H9 (cell line): Measurements from ENCODE around the gene ABCA7. TPM values are rescaled to one million over a fixed set of nuclear protein-coding genes. Genes with fewer than 3 reads are reported as not detected.
A peak's percentile ranks its signal among the peaks of the same experiment; 100 is the strongest.

Experiments
- DNase-seq: peaks from one replicate; pipeline ENCODE4 v3.0.0-alpha.2; 2017
- H2AFZ ChIP-seq: one replicate; pipeline ENCODE4 v1.6.1; 2013; ENCODE audit warnings: mild to moderate bottlenecking, low read length, control low read depth, moderate library complexity
- H2AK5ac ChIP-seq: 2 replicates; pipeline ENCODE4 v1.6.1; 2013; ENCODE audit warnings: low read length, control low read depth, mixed read lengths; ENCODE audit not compliant: insufficient read length
- H2BK120ac ChIP-seq: one replicate; pipeline ENCODE4 v1.6.1; 2013; ENCODE audit warnings: low read depth, mild to moderate bottlenecking, low read length, control low read depth, inconsistent platforms; ENCODE audit not compliant: poor library complexity, severe bottlenecking
- H2BK12ac ChIP-seq: 2 replicates; pipeline ENCODE4 v1.6.1; 2013; ENCODE audit warnings: low read length, control low read depth, mixed read lengths, low read depth; ENCODE audit not compliant: insufficient read length
- H2BK15ac ChIP-seq: 2 replicates; pipeline ENCODE4 v1.6.1; 2013; ENCODE audit warnings: low read depth, low read length, control low read depth
- H2BK20ac ChIP-seq: one replicate; pipeline ENCODE4 v1.6.1; 2013; ENCODE audit warnings: low read depth, mild to moderate bottlenecking, low read length, control low read depth, inconsistent platforms; ENCODE audit not compliant: poor library complexity, severe bottlenecking
- H2BK5ac ChIP-seq: 2 replicates; pipeline ENCODE4 v1.6.1; 2013; ENCODE audit warnings: low read length, control low read depth, mixed read lengths; ENCODE audit not compliant: insufficient read length
- H3K14ac ChIP-seq: 2 replicates; pipeline ENCODE4 v1.6.1; 2013; ENCODE audit warnings: low read length, control low read depth; ENCODE audit not compliant: insufficient read depth
- H3K18ac ChIP-seq: 2 replicates; pipeline ENCODE4 v1.6.1; 2013; ENCODE audit warnings: low read depth, mild to moderate bottlenecking, mixed read lengths, low read length, control low read depth; ENCODE audit not compliant: insufficient read length
- H3K23ac ChIP-seq: 2 replicates; pipeline ENCODE4 v1.6.1; 2013; ENCODE audit warnings: low read length, control low read depth, mixed read lengths, low read depth; ENCODE audit not compliant: insufficient read length
- H3K23me2 ChIP-seq: 2 replicates; pipeline ENCODE4 v1.6.1; 2013; ENCODE audit warnings: low read depth, mild to moderate bottlenecking, mixed read lengths, low read length, control low read depth; ENCODE audit not compliant: insufficient read length, poor library complexity, severe bottlenecking
- H3K27ac ChIP-seq: 2 replicates; pipeline ENCODE4 v1.5.1; 2013; ENCODE audit warnings: low read length, control low read depth, mixed read lengths, low read depth; ENCODE audit not compliant: insufficient read length
- H3K27me3 ChIP-seq: 2 replicates; pipeline ENCODE4 v1.6.1; 2013; ENCODE audit warnings: low read length, control low read depth, inconsistent platforms; ENCODE audit not compliant: insufficient read depth
- H3K4ac ChIP-seq: 2 replicates; pipeline ENCODE4 v1.6.1; 2013; ENCODE audit warnings: low read depth, mild to moderate bottlenecking, control low read depth, inconsistent platforms, low read length, moderate library complexity
- H3K4me1 ChIP-seq: 2 replicates; pipeline ENCODE4 v1.6.1; 2013; ENCODE audit warnings: low read length, control low read depth, inconsistent platforms; ENCODE audit not compliant: insufficient read depth
- H3K4me2 ChIP-seq: 2 replicates; pipeline ENCODE4 v1.6.1; 2013; ENCODE audit warnings: low read length, control low read depth, mixed read lengths; ENCODE audit not compliant: insufficient read length, insufficient read depth
- H3K56ac ChIP-seq: 2 replicates; pipeline ENCODE4 v1.6.1; 2013; ENCODE audit warnings: low read depth, mild to moderate bottlenecking, mixed read lengths, low read length, control low read depth; ENCODE audit not compliant: insufficient read length
- H3K79me1 ChIP-seq: 2 replicates; pipeline ENCODE4 v1.6.1; 2013; ENCODE audit warnings: low read depth, mild to moderate bottlenecking, moderate library complexity, low read length, control low read depth, inconsistent platforms; ENCODE audit not compliant: insufficient read depth, poor library complexity, severe bottlenecking
- H3K79me2 ChIP-seq: 2 replicates; pipeline ENCODE4 v1.6.1; 2013; ENCODE audit warnings: low read length, control low read depth, inconsistent platforms; ENCODE audit not compliant: insufficient read depth
- H3K9ac ChIP-seq: 2 replicates; pipeline ENCODE4 v1.6.1; 2013; ENCODE audit warnings: low read length, control low read depth, mixed read lengths; ENCODE audit not compliant: insufficient read length; ENCODE audit errors: extremely low read depth
- H3K9me3 ChIP-seq: one replicate; pipeline ENCODE4 v1.6.1; 2013; ENCODE audit warnings: low read depth, low read length, inconsistent platforms; ENCODE audit not compliant: control insufficient read depth
- H3T11ph ChIP-seq: one replicate; pipeline ENCODE4 v1.6.1; 2013; ENCODE audit warnings: mild to moderate bottlenecking, low read length, control low read depth, inconsistent platforms
- H4K20me1 ChIP-seq: one replicate; pipeline ENCODE4 v1.6.1; 2013; ENCODE audit not compliant: control insufficient read depth, insufficient read length, insufficient read depth
- H4K5ac ChIP-seq: 2 replicates; pipeline ENCODE4 v1.6.1; 2013; ENCODE audit warnings: low read depth, mild to moderate bottlenecking, mixed read lengths, low read length, control low read depth; ENCODE audit not compliant: insufficient read length
- H4K8ac ChIP-seq: replicated peaks from 2 replicates; pipeline ENCODE4 v1.6.1; 2013; ENCODE audit warnings: low read length, control low read depth, mixed read lengths, low read depth; ENCODE audit not compliant: insufficient read length
- H4K91ac ChIP-seq: 2 replicates; pipeline ENCODE4 v1.6.1; 2013; ENCODE audit warnings: low read depth, mild to moderate bottlenecking, moderate library complexity, mixed read lengths, low read length, control low read depth; ENCODE audit not compliant: insufficient read length
- H3K27ac Mint-ChIP-seq, 3 experiments: 2 replicates in 2 of 3; 3 replicates in 1 of 3; pipeline ENCODE4 v1.8.0; 2020 to 2021; ENCODE audit warnings: mixed read lengths in 3 of 3, mild to moderate bottlenecking in 1 of 3, moderate library complexity in 1 of 3
- H3K27me3 Mint-ChIP-seq: 2 replicates; pipeline ENCODE4 v1.8.0; 2021; ENCODE audit warnings: low read depth, mild to moderate bottlenecking, moderate library complexity, mixed read lengths
- H3K36me3 Mint-ChIP-seq, 3 experiments: 2 replicates in 2 of 3; 3 replicates in 1 of 3; pipeline ENCODE4 v1.8.0; 2020 to 2021; ENCODE audit warnings: low read depth in 3 of 3, mixed read lengths in 3 of 3; ENCODE audit not compliant: insufficient read depth in 1 of 3
- H3K4me1 Mint-ChIP-seq, 2 experiments: 2 replicates each; pipeline ENCODE4 v1.8.0; 2020; ENCODE audit warnings: mixed read lengths in 2 of 2
- H3K4me3 Mint-ChIP-seq, 2 experiments: 2 replicates in 1 of 2; 3 replicates in 1 of 2; pipeline ENCODE4 v1.8.0; 2020 to 2021; ENCODE audit warnings: mild to moderate bottlenecking in 2 of 2, mixed read lengths in 2 of 2, moderate library complexity in 1 of 2
- H3K9me3 Mint-ChIP-seq, 2 experiments: 2 replicates in 1 of 2; 3 replicates in 1 of 2; pipeline ENCODE4 v1.8.0; 2020; ENCODE audit warnings: mild to moderate bottlenecking in 2 of 2, mixed read lengths in 2 of 2, moderate library complexity in 1 of 2
- WGBS: extraction: QIAGEN DNeasy Blood & Tissue Kit; methylation state at CpG from one replicate; pipeline ENCODE4 v1.1.7; 2013; ENCODE audit warnings: missing lambda C conversion rate, low lambda C conversion rate, mixed read lengths; ENCODE audit not compliant: insufficient read length; ENCODE audit errors: extremely low coverage; 5-methylcytosine and 5-hydroxymethylcytosine counted together
- total RNA-seq: library from RNA; stranded (reverse); gene quantifications from 2 replicates; pipeline ENCODE4 v1.2.1, GENCODE V29; 2021
- TF ChIP-seq, protein P1 (sequence below): fragments of 200-600 bp; sonication (generic); conservative IDR thresholded peaks from 3 replicates; pipeline ENCODE4 v1.8.0; 2021; ENCODE audit warnings: antibody characterized with exemption, mild to moderate bottlenecking

ABCA7 gene
- total RNA-seq, 1 experiment from 2014 or later = 34.6 TPM

DNA sequence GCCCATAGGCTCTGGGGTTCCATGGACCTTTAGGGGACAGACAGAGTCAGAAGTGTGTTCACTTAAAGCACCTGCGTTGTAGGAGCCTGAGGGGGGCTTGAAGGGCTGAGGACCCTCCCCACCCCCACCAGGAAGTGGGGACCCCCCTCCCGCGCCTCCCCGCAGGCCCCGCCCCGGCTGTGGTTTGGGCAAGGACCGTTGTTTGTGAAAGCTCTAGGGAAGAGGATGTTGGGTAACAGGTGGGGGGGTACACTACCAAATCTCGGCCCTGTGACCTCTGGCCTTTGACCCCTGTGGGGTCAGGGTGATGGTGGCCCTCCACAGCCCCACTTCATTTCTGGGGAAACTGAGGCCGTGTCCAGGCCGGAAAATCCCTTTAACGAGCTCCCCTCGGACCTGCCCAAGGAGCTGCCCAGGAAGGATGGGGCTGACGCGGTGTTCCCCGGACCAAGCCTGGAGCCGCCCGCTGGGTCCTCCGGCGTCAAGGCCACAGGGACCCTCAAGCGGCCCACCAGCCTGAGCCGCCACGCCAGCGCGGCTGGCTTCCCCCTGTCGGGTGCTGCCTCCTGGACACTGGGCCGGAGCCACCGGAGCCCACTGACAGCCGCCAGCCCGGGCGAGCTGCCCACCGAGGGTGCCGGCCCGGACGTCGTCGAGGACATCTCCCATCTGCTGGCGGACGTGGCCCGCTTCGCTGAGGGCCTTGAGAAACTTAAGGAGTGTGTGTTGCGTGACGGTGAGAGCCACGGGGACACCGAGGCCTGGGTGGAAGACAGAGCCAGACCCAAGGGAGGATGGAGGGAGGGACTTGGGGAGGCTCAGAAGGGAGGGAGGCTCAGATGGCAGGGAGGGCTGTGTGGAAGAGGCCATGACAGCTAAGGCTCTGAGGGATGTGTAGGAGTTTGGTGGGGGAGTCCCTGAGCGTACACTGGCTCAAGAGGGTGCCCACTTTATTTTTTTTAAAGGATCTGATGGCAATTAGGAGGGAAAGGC is 28.4 kb downstream of the ABCA7 start:
- H3K4me1 Mint-ChIP-seq = peaks cover 15 to 29% of the 10 kb centered on the region in 2 experiments
- H2BK12ac ChIP-seq = no peak overlapping the region
- H3K9me3 Mint-ChIP-seq = no peaks in the 10 kb centered on the region
- H3K56ac ChIP-seq = no peak overlapping the region
- H3K27me3 ChIP-seq = no peaks in the 10 kb centered on the region; the same call in 1 of the 2 replicates
- no peaks in the 10 kb centered on the region for H3K9me3 ChIP-seq
- peaks cover 52% of the 10 kb centered on the region for H3K27me3 Mint-ChIP-seq
- no peaks in the 10 kb centered on the region for H3K79me2 ChIP-seq
- H3K23ac ChIP-seq = no peak overlapping the region
- peaks cover 0 to 10% (median 3%) of the 10 kb centered on the region in 3 experiments; a peak in 4 of 7 replicates for H3K36me3 Mint-ChIP-seq
- no peak overlapping the region for H3K9ac ChIP-seq
- no peak overlapping the region for H2AFZ ChIP-seq
- WGBS = no CpG with 5 or more reads among the region's 45 CpGs
- H3K4me3 Mint-ChIP-seq = peak overlapping the region; percentile 53 to 56; a peak in 4 of 5 replicates
- no peak overlapping the region for H3T11ph ChIP-seq
- H4K8ac ChIP-seq = no peak overlapping the region
- no peaks in the 10 kb centered on the region for H3K79me1 ChIP-seq
- no peak overlapping the region for H3K14ac ChIP-seq
- no peak overlapping the region for H4K5ac ChIP-seq
- no peak for DNase-seq
- TF ChIP-seq, protein P1, sequence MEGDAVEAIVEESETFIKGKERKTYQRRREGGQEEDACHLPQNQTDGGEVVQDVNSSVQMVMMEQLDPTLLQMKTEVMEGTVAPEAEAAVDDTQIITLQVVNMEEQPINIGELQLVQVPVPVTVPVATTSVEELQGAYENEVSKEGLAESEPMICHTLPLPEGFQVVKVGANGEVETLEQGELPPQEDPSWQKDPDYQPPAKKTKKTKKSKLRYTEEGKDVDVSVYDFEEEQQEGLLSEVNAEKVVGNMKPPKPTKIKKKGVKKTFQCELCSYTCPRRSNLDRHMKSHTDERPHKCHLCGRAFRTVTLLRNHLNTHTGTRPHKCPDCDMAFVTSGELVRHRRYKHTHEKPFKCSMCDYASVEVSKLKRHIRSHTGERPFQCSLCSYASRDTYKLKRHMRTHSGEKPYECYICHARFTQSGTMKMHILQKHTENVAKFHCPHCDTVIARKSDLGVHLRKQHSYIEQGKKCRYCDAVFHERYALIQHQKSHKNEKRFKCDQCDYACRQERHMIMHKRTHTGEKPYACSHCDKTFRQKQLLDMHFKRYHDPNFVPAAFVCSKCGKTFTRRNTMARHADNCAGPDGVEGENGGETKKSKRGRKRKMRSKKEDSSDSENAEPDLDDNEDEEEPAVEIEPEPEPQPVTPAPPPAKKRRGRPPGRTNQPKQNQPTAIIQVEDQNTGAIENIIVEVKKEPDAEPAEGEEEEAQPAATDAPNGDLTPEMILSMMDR = no peak
- H2BK20ac ChIP-seq = no peak overlapping the region
- H3K4me1 ChIP-seq = peaks cover 5% of the 10 kb centered on the region; the same call in 1 of the 2 replicates
- H3K23me2 ChIP-seq = peaks cover 23% of the 10 kb centered on the region
- no peak overlapping the region for H4K91ac ChIP-seq
- H3K27ac Mint-ChIP-seq = no peak overlapping the region; a peak in 1 of 7 replicates
- H3K4ac ChIP-seq = no peak overlapping the region
- no peak overlapping the region for H2BK5ac ChIP-seq
- H3K18ac ChIP-seq = no peak overlapping the region
- no peak overlapping the region for H2BK15ac ChIP-seq
- H3K4me2 ChIP-seq = no peak overlapping the region
- no peak overlapping the region for H2BK120ac ChIP-seq
- no peak overlapping the region for H3K27ac ChIP-seq
- no peak overlapping the region for H2AK5ac ChIP-seq
- no peaks in the 10 kb centered on the region for H4K20me1 ChIP-seq
